Measurements from ENCODE around the gene PRG3. TPM values are rescaled to one million over a fixed set of nuclear protein-coding genes. Genes with fewer than 3 reads are reported as not detected.

PRG3 gene
- total and polyA plus RNA-seq, 2 donors (not counting 3 experiments of a cell fraction or from before 2014, with no cell fraction given): not detected

DNA sequence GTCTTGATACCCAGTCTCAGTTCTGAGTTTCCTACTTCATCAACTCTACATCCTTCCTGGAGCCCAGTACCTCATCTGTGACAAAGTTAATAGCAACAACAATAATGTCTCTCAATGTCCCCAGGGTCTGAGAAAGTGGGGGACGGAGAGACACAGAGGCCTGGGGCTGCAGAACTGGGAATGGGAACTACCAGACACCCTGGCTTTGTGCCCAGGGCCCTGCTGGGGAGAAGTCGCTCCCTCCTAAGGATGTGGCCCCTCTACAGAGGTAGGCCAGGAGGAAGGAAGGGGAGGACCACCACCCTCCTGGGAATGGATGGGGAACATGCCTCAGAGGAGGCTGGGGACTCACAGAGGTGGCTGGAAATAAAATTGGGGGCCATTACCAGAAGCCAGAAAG lies 5.5 kb downstream of the PRG3 start:
- no TSS peak for BruUV-seq (replicated peaks)
- intact Hi-C loops (cut with micrococcal nuclease) (no loop called here), dilution Hi-C loops (cut with MboI; ENCODE audit: extremely low pct_ligation_motif_present, low sequenced_read_pairs) (no loop called here)
- Histone ChIP-seq H3K27me3 (ENCODE audit: control insufficient read depth in 2 of 2, insufficient read depth in 2 of 2, low read length in 2 of 2) (no peaks in the 10 kb centered on the region), H3K9ac (replicated peaks; ENCODE audit: extremely low read depth, insufficient read depth, low read length) (no peak overlapping the region), H3K4me3 (replicated peaks in 1 of 3; ENCODE audit: insufficient read depth in 1 of 3, low read depth in 1 of 3, low read length in 3 of 3) (no peak overlapping the region), H3K9me3 (replicated peaks; ENCODE audit: control insufficient read depth, insufficient read depth, low read length) (no peaks in the 10 kb centered on the region), H3K4me1 (ENCODE audit: control insufficient read depth, extremely low read depth, insufficient read depth, low read length) (no peaks in the 10 kb centered on the region), H3K27ac (ENCODE audit: insufficient read depth, low read depth, low read length) (no peak overlapping the region), H2AFZ (ENCODE audit: low read depth, low read length) (no peak overlapping the region), H3K4me2 (ENCODE audit: insufficient read depth, low read length) (no peak overlapping the region), H3K79me2 (ENCODE audit: control insufficient read depth, insufficient read depth, low read length) (no peaks in the 10 kb centered on the region), H4K20me1 (replicated peaks; ENCODE audit: control insufficient read depth, extremely low read depth, insufficient read depth, low read length) (no peaks in the 10 kb centered on the region), H3K9me1 (replicated peaks; ENCODE audit: control insufficient read depth, extremely low read depth, insufficient read depth, low read length) (no peaks in the 10 kb centered on the region), H3K36me3 (ENCODE audit: control insufficient read depth in 2 of 2, extremely low read depth in 1 of 2, insufficient read depth in 2 of 2, low read length in 2 of 2) (no peaks in the 10 kb centered on the region)
- FAIRE-seq: no peak
- CTCF ChIA-PET: no interaction called here
- POLR2A ChIA-PET: no interaction called here
- no peak for DNase-seq (ENCODE audit: low read depth, low spot score)
- TF ChIP-seq POLR2A (IDR thresholded peaks at IDR 0.05; ENCODE audit: low read depth, low read length) (no peak), JUN (IDR thresholded peaks at IDR 0.05; ENCODE audit: borderline replicate concordance, insufficient read depth, insufficient read length, low read depth) (no peak), POLR2AphosphoS5 (IDR thresholded peaks at IDR 0.05; ENCODE audit: insufficient read depth, low read depth, low read length) (no peak), MYC (IDR thresholded peaks at IDR 0.05; ENCODE audit: low read depth, low read length) (no peak), GATA2 (IDR thresholded peaks at IDR 0.05; ENCODE audit: insufficient read depth, insufficient read length, low read depth, low read length) (no peak), FOS (IDR thresholded peaks at IDR 0.05; ENCODE audit: borderline replicate concordance, insufficient read depth, low read length) (no peak), EZH2 (IDR thresholded peaks at IDR 0.05; ENCODE audit: borderline replicate concordance, low read depth, low read length, severe bottlenecking) (no peak)
- TF ChIP-seq, protein P1, sequence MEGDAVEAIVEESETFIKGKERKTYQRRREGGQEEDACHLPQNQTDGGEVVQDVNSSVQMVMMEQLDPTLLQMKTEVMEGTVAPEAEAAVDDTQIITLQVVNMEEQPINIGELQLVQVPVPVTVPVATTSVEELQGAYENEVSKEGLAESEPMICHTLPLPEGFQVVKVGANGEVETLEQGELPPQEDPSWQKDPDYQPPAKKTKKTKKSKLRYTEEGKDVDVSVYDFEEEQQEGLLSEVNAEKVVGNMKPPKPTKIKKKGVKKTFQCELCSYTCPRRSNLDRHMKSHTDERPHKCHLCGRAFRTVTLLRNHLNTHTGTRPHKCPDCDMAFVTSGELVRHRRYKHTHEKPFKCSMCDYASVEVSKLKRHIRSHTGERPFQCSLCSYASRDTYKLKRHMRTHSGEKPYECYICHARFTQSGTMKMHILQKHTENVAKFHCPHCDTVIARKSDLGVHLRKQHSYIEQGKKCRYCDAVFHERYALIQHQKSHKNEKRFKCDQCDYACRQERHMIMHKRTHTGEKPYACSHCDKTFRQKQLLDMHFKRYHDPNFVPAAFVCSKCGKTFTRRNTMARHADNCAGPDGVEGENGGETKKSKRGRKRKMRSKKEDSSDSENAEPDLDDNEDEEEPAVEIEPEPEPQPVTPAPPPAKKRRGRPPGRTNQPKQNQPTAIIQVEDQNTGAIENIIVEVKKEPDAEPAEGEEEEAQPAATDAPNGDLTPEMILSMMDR (IDR thresholded peaks at IDR 0.05; ENCODE audit: extremely low read depth in 1 of 2, insufficient read depth in 1 of 2, low read depth in 1 of 2, low read length in 2 of 2): no peak
- TF ChIP-seq, protein P2, sequence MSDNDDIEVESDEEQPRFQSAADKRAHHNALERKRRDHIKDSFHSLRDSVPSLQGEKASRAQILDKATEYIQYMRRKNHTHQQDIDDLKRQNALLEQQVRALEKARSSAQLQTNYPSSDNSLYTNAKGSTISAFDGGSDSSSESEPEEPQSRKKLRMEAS (IDR thresholded peaks at IDR 0.05; ENCODE audit: insufficient read depth, insufficient read length): no peak

All from endothelial cell of umbilical vein (primary cell).